GM12801 (cell line): ENCODE measurements around the gene ZSWIM3.

Source experiments
- CTCF ChIP-seq: IDR thresholded peaks from one replicate; pipeline ENCODE4 v1.5.1; 2011; ENCODE audit warnings: control low read depth; ENCODE audit not compliant: insufficient read length; ENCODE audit errors: extremely low read depth

Gene ZSWIM3

GRCh38 chr20:45919542-45920399, 62.4 kb downstream of the ZSWIM3 start:
- no peak for TF ChIP-seq CTCF

- TF ChIP-seq CTCF: no peak
These were observed 63.3 kb downstream of the ZSWIM3 start for GRCh38 chr20:45920462-45921336.

GRCh38 chr20:45921337-45922189, 64.1 kb downstream of the ZSWIM3 start:
- no peak for TF ChIP-seq CTCF

- TF ChIP-seq CTCF: no peak
These were observed 67.2 kb downstream of the ZSWIM3 start for GRCh38 chr20:45924391-45925261.

GRCh38 chr20:45925821-45926506, 68.5 kb downstream of the ZSWIM3 start:
- TF ChIP-seq CTCF: no peak

GRCh38 chr20:45926731-45927070, 69.3 kb downstream of the ZSWIM3 start:
- TF ChIP-seq CTCF: no peak
